Left ventricle myocardium inferior (tissue), 1 donor: ENCODE results near the gene BARX2. TPM values are rescaled to one million over a fixed set of nuclear protein-coding genes. Genes with fewer than 3 reads are reported as not detected.

Experiments
- DNase-seq: peaks from one replicate; pipeline ENCODE4 v3.0.0-alpha.2; 2020
- H3K27ac ChIP-seq: fragments of 200-600 bp; replicated peaks from 2 replicates; pipeline ENCODE4 v1.8.0; 2021
- H3K27me3 ChIP-seq: fragments of 200-600 bp; 2 replicates; pipeline ENCODE4 v1.8.0; 2021; ENCODE audit warnings: low read depth
- H3K36me3 ChIP-seq: fragments of 200-600 bp; 2 replicates; pipeline ENCODE4 v1.8.0; 2021
- H3K4me1 ChIP-seq: fragments of 200-600 bp; 2 replicates; pipeline ENCODE4 v1.8.0; 2021
- H3K4me3 ChIP-seq: fragments of 200-600 bp; 2 replicates; pipeline ENCODE4 v1.8.0; 2021; ENCODE audit warnings: mild to moderate bottlenecking, moderate library complexity
- H3K9me3 ChIP-seq: fragments of 200-600 bp; replicated peaks from 2 replicates; pipeline ENCODE4 v1.8.0; 2021
- CTCF ChIP-seq: fragments of 200-600 bp; IDR thresholded peaks from 2 replicates; pipeline ENCODE4 v1.8.0; 2021; ENCODE audit warnings: antibody characterized with exemption, mild to moderate bottlenecking, borderline replicate concordance
- intact Hi-C: fragments of 100-400 bp; cut with micrococcal nuclease; formaldehyde crosslinking; loops from one replicate; pipeline ENCODE4 v1.11.0; 2022
- total RNA-seq: library from RNA; stranded (reverse); fragmentation: NEBNext Ultra II Directional; extraction: Animal tissue kit (Norgen Biotek cat#: 25700); gene quantifications from one replicate; pipeline ENCODE4 v1.2.1, GENCODE V29; 2021
- donor health status: DM: no; HTN: yes; CAD: no; lungs with severe emphysema.

The BARX2 gene
- total RNA-seq, 1 donor from 2014 or later, result not detected

GRCh38 chr11:129434641-129435498 lies 59.2 kb downstream of the BARX2 start:
- Histone ChIP-seq H3K4me3 (no peak overlapping the region), H3K9me3 (peaks cover 20% of the 10 kb centered on the region), H3K27ac (no peak overlapping the region), H3K36me3 (no peaks in the 10 kb centered on the region), H3K4me1 (no peaks in the 10 kb centered on the region), H3K27me3 (peaks cover 3% of the 10 kb centered on the region)
- intact Hi-C loops, result no loop called here
- TF ChIP-seq CTCF, result no peak
- DNase-seq, result no peak

GRCh38 chr11:129435499-129436245 lies 60.0 kb downstream of the BARX2 start:
- TF ChIP-seq CTCF, result no peak
- no peak for DNase-seq
- H3K9me3 ChIP-seq, result peaks cover 17% of the 10 kb centered on the region
- peaks cover 3% of the 10 kb centered on the region for H3K27me3 ChIP-seq
- no peaks in the 10 kb centered on the region for H3K4me1 ChIP-seq
- no peak overlapping the region for H3K4me3 ChIP-seq
- H3K36me3 ChIP-seq, result no peaks in the 10 kb centered on the region
- intact Hi-C loops, result no loop called here
- H3K27ac ChIP-seq, result no peak overlapping the region

GRCh38 chr11:129436573-129436972 lies 60.9 kb downstream of the BARX2 start:
- no peak overlapping the region for H3K27ac ChIP-seq
- DNase-seq, result no peak
- no peak for TF ChIP-seq CTCF

GRCh38 chr11:129440028-129440713 lies 64.5 kb downstream of the BARX2 start:
- no peak for DNase-seq
- Histone ChIP-seq H3K27me3 (no peaks in the 10 kb centered on the region), H3K36me3 (no peaks in the 10 kb centered on the region), H3K27ac (no peak overlapping the region), H3K9me3 (no peaks in the 10 kb centered on the region), H3K4me1 (no peaks in the 10 kb centered on the region), H3K4me3 (no peak overlapping the region)
- intact Hi-C loops, result no loop called here
- TF ChIP-seq CTCF, result no peak

More at GRCh38 chr11:129436573-129436972, 60.9 kb downstream of the BARX2 start:
- Histone ChIP-seq H3K27me3 (peaks cover 3% of the 10 kb centered on the region), H3K9me3 (peaks cover 8% of the 10 kb centered on the region), H3K36me3 (no peaks in the 10 kb centered on the region), H3K4me3 (no peak overlapping the region), H3K4me1 (no peaks in the 10 kb centered on the region)
- intact Hi-C loops, result no loop called here

GRCh38 chr11:129442171-129442570 lies 66.5 kb downstream of the BARX2 start:
- Histone ChIP-seq H3K27ac (no peak overlapping the region), H3K27me3 (no peaks in the 10 kb centered on the region), H3K9me3 (no peaks in the 10 kb centered on the region), H3K36me3 (no peaks in the 10 kb centered on the region), H3K4me1 (no peaks in the 10 kb centered on the region), H3K4me3 (no peak overlapping the region)
- DNase-seq, result no peak
- no peak for TF ChIP-seq CTCF
- intact Hi-C loops, result no loop called here
